Stimulated activated CD4-positive, alpha-beta T cell treated with anti-CD3 and anti-CD28 coated beads, Interleukin-15, amount 100 ng/mL, for 24 hours (primary cell): ENCODE data around the gene ELAVL2.

Experiments
- DNase-seq: peaks from one replicate; pipeline ENCODE4 v3.0.0-alpha.2; 2020

The ELAVL2 gene

DNA sequence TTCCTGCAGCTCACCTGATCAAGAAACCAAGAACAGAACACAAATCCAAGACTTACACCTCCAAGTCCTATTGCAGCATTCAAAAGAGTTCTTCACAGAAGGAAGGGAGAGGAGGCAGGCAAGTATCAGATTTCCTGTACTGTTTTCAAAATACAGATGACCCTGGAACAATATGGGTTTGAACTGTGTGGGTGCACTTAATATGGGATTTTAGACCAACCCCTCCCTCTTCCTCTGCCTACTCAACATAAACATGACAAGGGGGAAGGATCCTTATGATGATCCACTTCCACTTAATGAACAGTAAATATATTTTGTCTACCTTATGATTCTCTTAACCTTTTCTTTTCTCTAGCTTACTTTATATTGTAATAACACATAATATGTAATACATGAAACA is 104.6 kb downstream of the ELAVL2 start:
- DNase-seq, result no peak

DNA sequence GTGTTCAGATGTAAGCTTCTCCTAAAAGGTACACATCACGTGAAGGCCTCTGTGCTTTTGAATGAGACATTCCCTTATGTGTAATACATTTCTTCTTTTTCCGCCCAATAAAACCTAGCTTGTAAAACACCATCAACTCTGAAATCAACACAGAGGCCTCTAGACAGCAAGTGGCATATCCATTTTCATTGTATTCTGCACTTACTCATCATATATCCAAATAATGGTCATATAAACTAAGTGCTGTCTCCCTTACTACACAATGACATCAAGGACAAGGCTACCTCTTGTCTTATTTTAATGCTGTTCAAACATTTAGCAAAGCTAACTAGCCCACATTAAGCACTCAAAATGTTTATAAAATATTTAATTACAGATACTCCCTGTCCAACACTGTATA is 108.5 kb downstream of the ELAVL2 start:
- DNase-seq, result no peak

DNA sequence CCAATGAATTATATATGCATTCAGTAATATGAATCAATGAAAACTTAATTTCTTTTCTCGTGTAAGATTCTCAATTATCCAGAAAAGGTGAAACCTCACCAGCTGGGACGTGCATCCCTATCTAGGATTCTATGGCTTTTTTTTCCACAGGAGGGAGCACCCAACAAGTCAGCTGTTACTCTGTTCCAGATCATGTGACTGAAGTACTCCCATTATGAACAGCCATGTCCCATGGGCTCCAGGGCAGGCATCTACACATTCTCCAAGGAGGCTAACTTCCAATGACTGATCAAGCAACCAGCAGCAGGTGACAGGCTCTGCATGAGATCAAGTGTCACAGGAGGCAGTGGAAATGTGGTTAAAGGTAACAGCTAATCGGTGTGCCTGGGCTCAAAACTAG is 118.8 kb downstream of the ELAVL2 start:
- no peak for DNase-seq

DNA sequence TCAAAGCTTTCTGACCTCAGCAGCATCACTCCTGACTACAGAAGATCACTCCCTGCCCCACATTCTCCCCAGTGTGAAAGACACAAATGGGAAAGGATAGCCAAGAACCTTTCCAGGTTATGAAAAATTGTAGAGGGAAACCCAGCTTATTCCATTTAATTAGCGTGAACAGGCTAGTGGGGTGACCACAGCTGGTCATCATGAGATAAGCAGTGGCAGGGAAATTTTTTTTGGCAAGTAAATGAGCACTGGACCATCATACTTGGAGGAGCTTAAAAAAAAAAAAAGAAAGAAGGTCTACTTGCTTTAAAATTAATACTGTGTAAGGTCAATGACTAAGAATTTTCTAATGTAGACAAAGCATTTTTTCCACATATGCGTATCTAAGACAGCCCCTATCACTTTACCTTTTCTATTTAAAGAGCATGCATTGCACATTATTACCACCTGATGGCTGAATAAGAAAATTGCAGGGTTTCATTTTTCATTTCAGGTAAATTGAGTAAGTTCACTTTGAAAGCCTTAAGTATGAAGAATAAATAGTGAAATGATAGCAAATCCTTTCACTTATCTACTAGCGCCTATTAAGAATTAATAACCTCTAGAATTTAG is 123.6 kb downstream of the ELAVL2 start:
- no peak for DNase-seq

DNA sequence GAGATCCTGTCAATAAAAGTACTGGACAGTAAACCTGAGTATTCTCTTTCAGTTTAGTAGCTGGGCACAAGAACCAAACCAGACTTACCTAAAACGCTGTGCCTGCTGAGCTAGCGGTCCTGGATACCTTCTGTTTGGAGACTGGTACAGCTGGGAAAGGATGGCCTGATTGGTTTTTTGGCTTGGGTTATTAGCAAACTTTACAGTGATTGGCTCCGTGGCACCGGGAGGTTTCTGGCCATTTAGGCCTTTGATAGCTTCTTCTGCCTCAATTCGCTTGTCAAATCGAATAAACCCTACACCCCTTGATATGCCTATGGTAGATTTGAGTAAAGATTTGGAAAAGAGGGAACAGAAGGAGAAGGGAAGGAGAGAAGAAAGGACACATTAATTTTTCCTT is 124.7 kb downstream of the ELAVL2 start:
- no peak for DNase-seq

DNA sequence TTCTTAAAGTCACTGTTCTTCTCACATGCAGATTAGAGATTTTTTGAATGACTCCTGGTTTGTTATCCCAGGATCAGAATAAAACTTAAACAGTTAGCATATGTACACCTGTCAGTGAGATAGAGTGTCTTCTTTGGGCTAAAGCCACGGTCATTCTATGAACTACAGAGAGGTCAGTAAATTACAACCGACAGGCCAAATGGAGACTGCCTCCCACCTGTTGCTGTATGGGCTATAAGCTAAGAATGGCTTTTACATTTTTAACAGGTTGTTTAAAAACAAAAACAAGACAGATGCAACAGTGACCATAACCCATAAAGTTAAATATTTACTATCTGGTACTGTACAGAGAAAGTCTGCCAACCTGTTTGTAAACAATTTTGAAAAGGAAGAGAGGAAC is 125.7 kb downstream of the ELAVL2 start:
- no peak for DNase-seq

DNA sequence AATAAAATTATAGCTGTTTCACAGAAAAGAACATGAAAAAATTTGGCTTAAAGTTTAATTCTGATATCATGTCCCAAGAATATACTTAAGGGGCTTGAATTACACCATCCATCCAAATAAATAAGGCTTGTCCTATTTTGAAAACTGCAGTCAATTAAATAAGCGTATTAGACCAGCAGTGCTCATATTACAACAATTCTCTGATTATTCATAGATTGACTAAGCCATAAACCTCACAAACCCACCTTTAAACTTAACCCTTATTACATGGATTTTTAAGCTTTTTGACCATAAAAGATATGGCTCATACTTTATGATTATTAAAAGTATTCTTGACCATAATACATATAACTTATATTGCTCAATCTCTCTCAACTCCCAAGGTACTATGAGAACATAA is 127.9 kb downstream of the ELAVL2 start:
- no peak for DNase-seq

DNA sequence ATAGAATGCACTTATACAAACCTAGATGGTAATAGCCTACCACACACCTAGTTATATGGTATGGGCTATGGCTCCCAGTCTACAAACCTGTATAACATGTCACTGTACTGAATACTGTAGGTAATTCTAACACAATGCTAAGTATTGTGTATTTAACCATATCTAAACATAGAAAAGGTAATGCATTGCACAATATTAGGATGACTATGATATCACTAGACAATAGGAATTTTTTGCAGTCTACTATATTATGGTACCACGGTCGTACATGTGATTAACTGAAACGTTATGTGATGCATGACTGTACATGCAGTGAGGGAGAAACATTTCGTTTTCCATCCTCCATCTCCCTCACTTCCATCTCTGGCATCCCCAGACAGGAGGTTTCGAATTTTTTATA is 130.5 kb downstream of the ELAVL2 start:
- DNase-seq, result no peak

DNA sequence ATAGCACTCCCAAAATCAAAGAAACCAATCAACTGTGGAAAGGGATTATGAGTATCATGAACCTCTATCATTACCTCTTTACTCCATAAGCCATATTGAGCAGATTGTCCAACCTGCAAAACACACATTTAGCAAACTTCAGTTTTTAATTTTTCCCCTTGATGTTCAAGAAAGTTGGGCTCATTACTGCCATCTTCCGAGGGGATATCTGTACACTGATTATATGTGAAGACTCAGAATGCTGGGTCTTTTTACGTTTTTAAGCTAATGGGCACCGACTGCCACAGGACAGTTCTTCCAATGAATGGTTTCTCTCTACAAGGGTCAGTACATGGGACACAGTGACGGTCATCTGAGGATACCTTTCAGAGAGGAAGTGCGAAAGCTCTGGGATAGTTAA is 132.7 kb downstream of the ELAVL2 start:
- no peak for DNase-seq

DNA sequence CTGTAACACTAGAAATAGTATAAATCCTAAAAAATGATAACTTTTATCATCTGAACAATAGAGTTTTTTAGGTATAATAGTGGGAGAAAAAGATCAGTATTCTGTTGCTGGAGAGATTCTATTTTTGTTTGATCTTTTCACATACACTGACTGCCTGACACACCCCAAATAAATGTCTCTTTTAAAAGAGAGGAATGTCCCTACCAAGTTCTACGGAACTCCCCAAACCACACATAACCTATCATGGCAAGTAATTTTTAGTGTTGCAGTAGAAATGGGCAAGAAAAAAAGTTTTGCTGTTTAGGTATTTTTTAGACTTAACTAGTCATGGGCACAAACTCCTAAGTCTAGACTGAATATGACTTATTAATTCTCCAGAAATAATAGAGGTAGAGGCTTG is 139.1 kb downstream of the ELAVL2 start:
- no peak for DNase-seq

DNA sequence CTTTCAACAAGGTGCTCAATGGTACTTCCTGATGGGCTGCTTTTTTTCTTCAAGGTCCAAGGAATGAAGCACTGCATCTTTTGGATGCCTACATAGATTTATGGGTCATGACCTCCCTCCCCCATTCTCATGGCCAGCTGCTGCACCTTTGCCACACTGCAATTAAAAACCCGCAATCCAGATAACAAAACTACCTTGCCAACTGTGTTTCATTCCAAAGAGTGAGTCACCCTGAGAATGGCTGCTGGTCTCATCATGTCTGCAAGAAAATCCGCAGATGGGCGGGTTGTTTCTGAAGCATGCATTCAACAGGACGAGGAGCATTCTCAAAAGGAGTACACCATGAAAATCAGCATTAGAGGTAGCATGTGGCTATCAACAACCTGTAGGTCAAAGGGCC is 139.8 kb downstream of the ELAVL2 start:
- DNase-seq, result no peak

DNA sequence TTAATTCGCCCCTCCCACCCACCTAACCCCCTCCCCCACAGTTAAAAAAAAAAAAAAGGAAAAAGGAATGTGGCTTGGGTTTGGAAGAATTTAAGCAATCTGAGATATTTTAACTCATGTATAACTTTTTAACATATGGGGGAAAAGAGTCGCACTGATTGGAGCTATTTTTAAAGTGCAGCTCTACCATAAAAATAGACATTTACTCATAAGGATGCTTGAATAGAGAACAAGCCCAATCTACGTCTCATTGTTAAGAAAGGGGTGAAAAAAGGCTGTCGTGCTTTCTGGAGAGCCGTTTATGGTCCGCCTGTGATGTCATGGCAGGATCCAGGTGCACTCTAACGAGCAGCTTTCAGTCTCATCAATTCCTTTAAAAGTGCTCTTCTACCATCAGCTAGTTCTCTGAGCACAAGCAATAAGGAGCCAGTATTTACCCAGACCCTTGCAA is 142.4 kb downstream of the ELAVL2 start:
- no peak for DNase-seq

DNA sequence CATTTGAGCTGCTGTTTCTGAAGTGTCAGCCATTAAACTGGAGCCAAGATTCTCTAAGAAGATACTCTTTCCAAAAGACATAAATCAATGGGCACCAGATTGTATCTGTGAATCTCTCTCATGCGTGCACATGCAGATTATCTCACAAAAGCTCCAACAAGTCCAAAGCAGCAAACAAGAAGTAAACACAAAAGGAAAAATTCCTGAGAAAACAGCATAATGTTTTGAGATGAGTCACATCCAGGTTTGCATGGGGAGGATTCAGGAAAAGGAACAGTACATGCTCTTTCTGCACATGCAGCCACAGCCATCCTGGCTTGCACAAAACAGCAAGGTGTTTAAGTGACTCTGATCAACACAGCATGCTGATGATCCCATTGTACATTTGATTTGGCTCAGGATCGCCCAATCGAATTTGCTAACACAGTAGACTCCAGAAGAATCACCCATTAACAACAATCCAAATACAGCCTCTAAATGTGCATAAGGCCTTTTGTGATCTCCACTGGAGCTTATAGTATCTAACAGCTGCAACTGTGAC is 143.1 kb downstream of the ELAVL2 start:
- no peak for DNase-seq

DNA sequence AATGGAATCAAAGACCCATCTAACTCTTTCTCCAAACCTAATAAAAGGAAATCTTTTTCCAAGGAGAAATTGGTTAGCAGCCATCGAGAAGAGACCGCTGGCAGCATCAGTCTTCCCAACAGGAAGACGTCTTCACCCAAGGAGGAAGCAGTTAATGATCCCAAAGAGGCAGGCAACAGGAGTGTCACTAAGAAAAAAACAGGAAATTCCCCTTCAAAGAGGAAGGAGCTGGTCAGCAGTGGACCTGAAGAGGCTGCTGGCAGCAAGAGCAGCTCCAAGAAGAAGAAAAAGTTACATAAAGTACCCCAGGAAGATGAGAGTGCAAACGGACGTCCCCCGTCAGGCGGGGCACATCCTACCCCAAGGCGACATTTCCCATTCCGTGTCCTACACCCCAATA is 143.7 kb downstream of the ELAVL2 start:
- no peak for DNase-seq

DNA sequence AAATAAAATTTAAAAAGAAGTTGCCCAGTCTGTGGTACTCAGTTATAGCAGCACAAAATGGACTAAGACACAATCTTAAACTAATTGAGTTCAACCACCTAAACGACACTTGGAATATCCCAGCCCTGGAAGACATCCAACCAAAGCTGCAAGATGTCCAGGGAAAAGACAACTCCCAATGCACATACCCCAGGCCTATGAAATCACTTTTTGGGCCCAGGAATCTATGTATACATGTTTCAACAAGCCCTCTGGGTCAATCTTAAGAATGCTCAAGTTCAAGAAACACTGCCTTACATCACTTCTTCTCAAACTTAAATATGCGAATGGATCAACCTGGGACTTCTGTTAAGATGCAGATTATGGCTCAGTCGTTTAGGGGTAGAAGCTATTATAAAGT is 148.6 kb downstream of the ELAVL2 start:
- DNase-seq, result no peak

DNA sequence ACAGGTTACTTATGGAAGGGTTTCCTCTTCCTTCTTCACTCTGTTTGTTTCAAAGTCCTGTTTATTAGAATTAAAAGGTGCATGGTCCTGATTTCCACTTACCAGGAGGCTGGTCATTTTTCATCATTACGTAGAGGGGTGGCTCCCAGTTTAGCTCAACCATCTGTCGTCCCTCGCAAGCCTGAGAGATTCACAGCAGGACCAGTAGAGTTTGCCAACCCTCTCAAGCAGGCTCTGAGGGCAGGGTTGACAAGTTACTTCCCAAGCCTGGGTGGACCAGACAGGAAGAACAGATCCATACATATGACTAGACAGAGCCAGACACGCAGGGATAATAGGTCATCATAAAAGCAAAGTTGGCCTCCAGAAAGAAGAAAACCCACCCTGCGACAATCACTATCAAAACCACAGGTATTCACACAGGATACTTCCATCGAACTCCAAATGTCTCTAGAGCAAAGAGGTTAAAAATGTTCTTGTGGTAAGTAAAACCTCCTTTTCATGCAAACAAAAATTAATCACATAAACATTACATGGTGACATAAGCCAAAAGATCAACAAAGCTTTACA is 151.9 kb downstream of the ELAVL2 start:
- DNase-seq, result no peak

DNA sequence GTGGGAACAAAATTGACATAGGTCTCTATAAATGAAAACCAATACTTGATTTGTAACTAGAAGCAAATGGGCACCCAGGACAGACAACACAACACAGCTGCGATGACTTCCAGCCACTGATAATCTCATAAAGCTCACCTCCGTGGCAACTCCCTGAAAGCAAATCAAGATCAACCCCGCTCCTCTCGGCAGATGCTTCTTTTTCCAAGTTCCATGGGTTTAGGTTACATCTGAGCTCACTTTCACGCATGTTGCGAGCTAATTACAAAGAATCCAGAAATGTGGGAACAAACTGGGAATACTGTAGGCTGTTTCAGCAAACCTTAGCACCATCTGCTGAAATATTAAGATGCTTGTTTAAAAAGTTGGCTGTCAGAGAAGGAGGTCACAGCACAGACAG is 153.9 kb downstream of the ELAVL2 start:
- DNase-seq, result no peak

DNA sequence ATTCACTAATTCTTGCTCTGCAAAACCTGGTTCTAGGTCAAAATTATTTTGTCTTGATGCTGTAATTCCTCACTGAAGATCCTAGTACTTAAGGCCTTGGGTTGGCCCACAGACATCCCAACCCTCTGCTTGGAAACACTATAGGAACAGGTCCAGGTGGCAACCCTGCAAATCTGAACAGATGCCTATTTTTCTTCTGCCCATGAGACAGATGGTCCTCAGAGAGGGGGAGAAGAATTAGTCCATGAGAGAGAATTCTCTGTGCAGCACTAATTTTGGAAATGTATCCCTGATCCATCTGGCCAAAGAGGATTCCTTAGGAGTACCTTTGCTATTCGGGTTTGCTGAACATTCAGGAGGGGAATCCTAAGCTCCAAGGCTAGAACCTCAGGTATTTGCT is 156.3 kb downstream of the ELAVL2 start:
- DNase-seq, result no peak

DNA sequence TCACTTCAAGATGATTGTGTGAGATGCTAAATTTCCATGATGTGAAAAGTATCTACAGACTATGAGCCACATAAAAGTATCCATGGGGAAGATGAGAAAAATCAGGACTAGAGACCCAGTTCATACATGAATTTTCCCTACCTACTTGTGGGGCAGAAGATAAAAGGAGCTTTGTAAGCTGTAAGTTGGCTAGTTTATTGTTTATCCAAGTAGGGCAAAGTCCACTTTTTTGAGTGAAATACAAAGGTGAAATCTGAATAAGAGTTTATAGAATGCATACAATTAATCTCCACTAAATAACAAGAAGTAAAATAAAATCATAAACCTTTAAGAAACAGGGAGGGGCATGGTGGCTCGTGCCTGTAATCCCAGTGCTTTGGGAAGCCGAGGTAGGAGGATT is 160.4 kb downstream of the ELAVL2 start:
- no peak for DNase-seq

DNA sequence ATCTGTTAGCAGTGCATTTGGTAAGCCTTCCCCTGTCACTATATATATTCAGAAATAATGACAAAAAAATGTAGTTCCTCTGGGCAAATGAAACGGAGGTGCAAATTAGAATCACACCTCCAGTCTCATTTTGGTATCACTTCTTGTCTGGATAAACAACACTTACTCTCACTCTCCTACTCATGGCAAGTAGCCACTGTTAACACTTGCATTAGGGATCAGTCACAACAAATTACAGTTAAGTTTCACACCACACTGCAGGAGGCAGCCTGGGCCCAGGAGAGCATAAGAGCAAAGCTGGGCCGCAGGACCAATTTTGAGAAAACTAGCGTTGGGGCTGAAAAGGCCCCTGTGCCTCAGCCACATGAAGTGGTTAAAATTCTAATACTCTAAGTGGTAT is 161.0 kb downstream of the ELAVL2 start:
- no peak for DNase-seq

DNA sequence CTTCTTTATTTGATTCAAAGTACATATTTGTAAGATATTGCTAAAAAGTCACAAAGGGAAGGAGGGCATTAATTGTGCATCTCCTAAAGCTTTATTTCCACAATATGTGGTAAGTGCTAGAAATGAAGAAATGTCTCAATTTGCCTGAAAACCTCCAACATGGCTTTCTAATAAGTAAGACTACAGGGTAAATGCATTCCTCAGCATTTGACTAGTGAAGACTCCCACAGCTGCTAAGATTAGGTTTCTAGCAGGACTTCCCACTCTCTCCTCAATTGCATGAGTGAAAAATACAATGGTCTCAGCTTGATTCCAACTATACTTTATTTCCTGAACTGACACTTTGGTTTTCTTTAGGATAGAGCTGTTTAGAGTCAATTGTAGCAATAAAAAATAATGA is 162.1 kb downstream of the ELAVL2 start:
- no peak for DNase-seq

DNA sequence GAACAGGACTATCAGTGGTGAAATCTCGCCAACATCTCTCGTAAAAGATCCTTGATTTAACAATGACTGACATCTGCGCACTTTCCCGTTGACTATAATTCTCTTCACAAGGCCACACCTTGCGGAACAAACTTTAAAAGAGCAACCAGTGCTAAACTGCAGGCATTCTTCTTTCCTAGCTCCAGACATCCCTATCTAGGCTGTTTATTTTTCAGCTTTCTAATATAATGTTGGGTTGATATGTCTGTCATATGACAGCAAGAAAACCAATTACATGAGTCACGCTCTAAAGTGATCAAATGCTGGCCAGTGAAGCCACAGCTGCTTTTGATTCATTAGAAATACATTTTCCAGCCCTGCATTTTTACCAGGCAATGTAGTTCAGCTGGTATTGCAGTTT is 162.5 kb downstream of the ELAVL2 start:
- no peak for DNase-seq

DNA sequence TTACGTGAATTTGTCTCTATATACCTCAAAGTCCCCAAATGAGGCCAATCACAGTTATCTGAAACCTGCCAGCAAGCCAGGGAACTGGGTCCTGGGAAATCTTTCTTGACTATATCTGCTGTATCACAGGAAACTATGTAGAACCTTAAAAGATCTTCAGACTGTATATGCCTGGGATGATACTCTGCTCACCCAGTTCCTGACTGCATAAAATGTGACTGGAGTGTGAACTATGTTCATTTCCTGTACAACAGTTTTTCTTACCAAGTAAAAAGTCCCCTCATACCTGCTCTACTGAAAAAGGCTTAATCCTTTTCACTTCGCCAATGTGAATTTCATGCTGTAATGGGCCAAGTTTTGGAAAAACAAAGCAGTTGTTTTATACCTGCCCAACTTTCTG is 162.9 kb downstream of the ELAVL2 start:
- DNase-seq, result no peak

DNA sequence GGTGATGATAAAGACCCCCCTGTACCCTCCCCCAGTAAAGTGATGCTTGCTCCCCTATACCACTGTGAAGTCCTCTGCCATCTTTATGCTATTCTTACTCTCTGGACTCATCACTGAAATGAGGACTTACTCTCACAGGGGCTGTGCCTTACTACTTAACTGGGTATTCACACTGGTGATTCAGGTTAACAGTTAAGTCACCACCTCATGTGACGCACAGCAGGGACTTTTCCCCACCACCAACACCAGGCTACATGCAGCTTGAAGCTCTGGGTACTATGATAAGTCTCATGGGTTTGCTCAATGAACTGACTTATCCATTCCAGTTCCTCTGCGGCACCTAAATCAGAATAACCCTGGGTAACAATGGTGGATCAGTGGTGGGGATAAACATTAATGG is 163.7 kb downstream of the ELAVL2 start:
- DNase-seq, result no peak

DNA sequence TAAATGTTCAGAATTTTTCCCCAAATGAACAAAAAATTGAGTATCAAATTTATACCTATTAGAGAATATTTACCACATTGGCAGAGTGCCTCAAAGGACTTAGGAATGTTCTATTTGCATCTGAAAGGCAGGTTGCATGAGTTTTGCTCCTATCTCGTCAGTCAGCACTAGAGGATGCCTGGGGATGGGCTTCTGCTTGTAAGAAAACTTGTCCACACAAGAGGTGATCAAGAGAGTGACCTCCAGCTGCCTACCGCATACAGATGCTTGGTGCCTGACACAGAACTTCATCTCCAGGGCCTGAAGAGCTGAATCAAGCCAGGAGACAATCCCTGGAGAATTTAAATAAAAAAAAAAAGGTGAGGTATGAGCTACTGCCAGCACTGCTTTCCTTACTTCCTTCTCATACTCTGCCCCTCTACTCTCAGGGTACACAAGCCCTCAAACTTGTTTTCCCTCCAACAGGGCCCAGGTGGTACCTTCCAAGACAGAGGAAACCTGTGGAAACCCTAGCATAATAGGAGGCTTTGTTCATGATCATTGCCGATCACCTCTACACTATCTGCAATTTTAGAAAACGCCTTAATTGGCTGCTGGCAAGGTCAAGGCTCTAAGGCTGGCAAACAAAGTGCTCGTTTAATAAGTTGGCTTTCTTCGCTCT is 166.6 kb downstream of the ELAVL2 start:
- DNase-seq, result no peak
